SK-N-SH treated with all-trans-retinoic acid at 6 μM for 48 hours (cell line): ENCODE data around the gene KRTAP5-6.

Source experiments
- ATAC-seq: fragments of 200-7000 bp; cut with Tn5 transposase; 3 replicates; pipeline ENCODE4 v1.9.1; 2020; ENCODE audit warnings: mild to moderate bottlenecking, moderate library complexity
- ARNTL ChIP-seq: fragments of 450-650 bp; formaldehyde crosslinking; IDR thresholded peaks from 2 replicates; pipeline ENCODE4 v1.5.0; 2020; ENCODE audit warnings: low read depth, mild to moderate bottlenecking, moderate library complexity, borderline replicate concordance
- BACH2 ChIP-seq: fragments of 250-450 bp; sonication (Bioruptor Pico); IDR thresholded peaks from 2 replicates; pipeline ENCODE4 v1.9.0; 2021; ENCODE audit warnings: mild to moderate bottlenecking, borderline replicate concordance
- CSDC2 ChIP-seq: fragments of 250-450 bp; sonication (Bioruptor Pico); IDR thresholded peaks from 2 replicates; pipeline ENCODE4 v1.5.0; 2020; ENCODE audit warnings: mild to moderate bottlenecking, moderate library complexity
- ESRRG ChIP-seq: fragments of 250-450 bp; sonication (Bioruptor Pico); IDR thresholded peaks from 2 replicates; pipeline ENCODE4 v1.6.1; 2021; ENCODE audit warnings: mild to moderate bottlenecking
- ISL1 ChIP-seq: fragments of 250-450 bp; sonication (Bioruptor Pico); IDR thresholded peaks from 2 replicates; pipeline ENCODE4 v2.1.2; 2022; ENCODE audit warnings: mild to moderate bottlenecking, moderate library complexity
- OSR1 ChIP-seq: fragments of 250-450 bp; sonication (Bioruptor Pico); IDR thresholded peaks from 2 replicates; pipeline ENCODE4 v1.8.0; 2022; ENCODE audit warnings: moderate library complexity, mild to moderate bottlenecking, inconsistent platforms
- PPARA ChIP-seq: fragments of 250-450 bp; sonication (Bioruptor Pico); IDR thresholded peaks from 2 replicates; pipeline ENCODE4 v1.5.0; 2020; ENCODE audit warnings: mild to moderate bottlenecking, borderline replicate concordance
- RARB ChIP-seq: fragments of 250-450 bp; sonication (Bioruptor Pico); IDR thresholded peaks from 2 replicates; pipeline ENCODE4 v1.8.0; 2021; ENCODE audit warnings: mild to moderate bottlenecking, moderate library complexity
- SNAI2 ChIP-seq: fragments of 250-450 bp; sonication (Bioruptor Pico); IDR thresholded peaks from 2 replicates; pipeline ENCODE4 v1.5.0; 2020; ENCODE audit warnings: mild to moderate bottlenecking, moderate library complexity
- TSHZ2 ChIP-seq: fragments of 250-450 bp; sonication (Bioruptor Pico); IDR thresholded peaks from 2 replicates; pipeline ENCODE4 v1.5.0; 2020; ENCODE audit warnings: mild to moderate bottlenecking, moderate library complexity
- ZC3H10 ChIP-seq: fragments of 250-450 bp; sonication (Bioruptor Pico); IDR thresholded peaks from 2 replicates; pipeline ENCODE4 v1.5.1; 2021; ENCODE audit warnings: mild to moderate bottlenecking, moderate library complexity
- ZFP3 ChIP-seq: fragments of 250-450 bp; sonication (Bioruptor Pico); IDR thresholded peaks from 2 replicates; pipeline ENCODE4 v1.5.0; 2020; ENCODE audit warnings: mild to moderate bottlenecking, moderate library complexity
- ZFP30 ChIP-seq: fragments of 450-650 bp; formaldehyde crosslinking; IDR thresholded peaks from 2 replicates; pipeline ENCODE4 v1.5.0; 2022; ENCODE audit warnings: mild to moderate bottlenecking, moderate library complexity
- ZNF8 ChIP-seq: fragments of 450-650 bp; formaldehyde crosslinking; IDR thresholded peaks from 2 replicates; pipeline ENCODE4 v1.5.0; 2020; ENCODE audit warnings: mild to moderate bottlenecking, moderate library complexity
- TF ChIP-seq, protein P1 (sequence below): fragments of 250-450 bp; sonication (Bioruptor Pico); IDR thresholded peaks from 2 replicates; pipeline ENCODE4 v1.8.0; 2020; ENCODE audit warnings: mild to moderate bottlenecking, moderate library complexity, borderline replicate concordance
- TF ChIP-seq, protein P2 (sequence below): fragments of 250-450 bp; sonication (Bioruptor Pico); IDR thresholded peaks from 2 replicates; pipeline ENCODE4 v1.5.1; 2020; ENCODE audit warnings: low read depth, mild to moderate bottlenecking, moderate library complexity
- TF ChIP-seq, protein P3 (sequence below): fragments of 250-450 bp; sonication (Bioruptor Pico); IDR thresholded peaks from 2 replicates; pipeline ENCODE4 v1.5.1; 2021; ENCODE audit warnings: mild to moderate bottlenecking, moderate library complexity
- TF ChIP-seq, protein P4 (sequence below): fragments of 250-450 bp; sonication (Bioruptor Pico); IDR thresholded peaks from 2 replicates; pipeline ENCODE4 v1.8.0; 2021; ENCODE audit warnings: low read depth, mild to moderate bottlenecking, moderate library complexity, borderline replicate concordance

KRTAP5-6 gene

GRCh38 chr11:1706634-1707400 lies 9.8 kb downstream of the KRTAP5-6 start:
- no peak for ATAC-seq
- TF ChIP-seq, protein P1, sequence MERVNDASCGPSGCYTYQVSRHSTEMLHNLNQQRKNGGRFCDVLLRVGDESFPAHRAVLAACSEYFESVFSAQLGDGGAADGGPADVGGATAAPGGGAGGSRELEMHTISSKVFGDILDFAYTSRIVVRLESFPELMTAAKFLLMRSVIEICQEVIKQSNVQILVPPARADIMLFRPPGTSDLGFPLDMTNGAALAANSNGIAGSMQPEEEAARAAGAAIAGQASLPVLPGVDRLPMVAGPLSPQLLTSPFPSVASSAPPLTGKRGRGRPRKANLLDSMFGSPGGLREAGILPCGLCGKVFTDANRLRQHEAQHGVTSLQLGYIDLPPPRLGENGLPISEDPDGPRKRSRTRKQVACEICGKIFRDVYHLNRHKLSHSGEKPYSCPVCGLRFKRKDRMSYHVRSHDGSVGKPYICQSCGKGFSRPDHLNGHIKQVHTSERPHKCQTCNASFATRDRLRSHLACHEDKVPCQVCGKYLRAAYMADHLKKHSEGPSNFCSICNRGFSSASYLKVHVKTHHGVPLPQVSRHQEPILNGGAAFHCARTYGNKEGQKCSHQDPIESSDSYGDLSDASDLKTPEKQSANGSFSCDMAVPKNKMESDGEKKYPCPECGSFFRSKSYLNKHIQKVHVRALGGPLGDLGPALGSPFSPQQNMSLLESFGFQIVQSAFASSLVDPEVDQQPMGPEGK (CRISPR knock-in tag), result no peak
- TF ChIP-seq ESRRG (CRISPR knock-in tag) (no peak), ZC3H10 (no peak), TSHZ2 (no peak), ARNTL (CRISPR knock-in tag) (no peak), SNAI2 (no peak), ISL1 (CRISPR knock-in tag) (no peak), OSR1 (CRISPR knock-in tag) (no peak), PPARA (CRISPR knock-in tag) (no peak), BACH2 (CRISPR knock-in tag) (no peak), ZNF8 (no peak), CSDC2 (CRISPR knock-in tag) (no peak)
- TF ChIP-seq, protein P2, sequence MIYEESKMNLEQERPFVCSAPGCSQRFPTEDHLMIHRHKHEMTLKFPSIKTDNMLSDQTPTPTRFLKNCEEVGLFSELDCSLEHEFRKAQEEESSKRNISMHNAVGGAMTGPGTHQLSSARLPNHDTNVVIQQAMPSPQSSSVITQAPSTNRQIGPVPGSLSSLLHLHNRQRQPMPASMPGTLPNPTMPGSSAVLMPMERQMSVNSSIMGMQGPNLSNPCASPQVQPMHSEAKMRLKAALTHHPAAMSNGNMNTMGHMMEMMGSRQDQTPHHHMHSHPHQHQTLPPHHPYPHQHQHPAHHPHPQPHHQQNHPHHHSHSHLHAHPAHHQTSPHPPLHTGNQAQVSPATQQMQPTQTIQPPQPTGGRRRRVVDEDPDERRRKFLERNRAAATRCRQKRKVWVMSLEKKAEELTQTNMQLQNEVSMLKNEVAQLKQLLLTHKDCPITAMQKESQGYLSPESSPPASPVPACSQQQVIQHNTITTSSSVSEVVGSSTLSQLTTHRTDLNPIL (CRISPR knock-in tag), result no peak
- TF ChIP-seq, all 23 proteins: peak for 0

GRCh38 chr11:1707751-1708150 lies 10.8 kb downstream of the KRTAP5-6 start:
- TF ChIP-seq, protein P3, sequence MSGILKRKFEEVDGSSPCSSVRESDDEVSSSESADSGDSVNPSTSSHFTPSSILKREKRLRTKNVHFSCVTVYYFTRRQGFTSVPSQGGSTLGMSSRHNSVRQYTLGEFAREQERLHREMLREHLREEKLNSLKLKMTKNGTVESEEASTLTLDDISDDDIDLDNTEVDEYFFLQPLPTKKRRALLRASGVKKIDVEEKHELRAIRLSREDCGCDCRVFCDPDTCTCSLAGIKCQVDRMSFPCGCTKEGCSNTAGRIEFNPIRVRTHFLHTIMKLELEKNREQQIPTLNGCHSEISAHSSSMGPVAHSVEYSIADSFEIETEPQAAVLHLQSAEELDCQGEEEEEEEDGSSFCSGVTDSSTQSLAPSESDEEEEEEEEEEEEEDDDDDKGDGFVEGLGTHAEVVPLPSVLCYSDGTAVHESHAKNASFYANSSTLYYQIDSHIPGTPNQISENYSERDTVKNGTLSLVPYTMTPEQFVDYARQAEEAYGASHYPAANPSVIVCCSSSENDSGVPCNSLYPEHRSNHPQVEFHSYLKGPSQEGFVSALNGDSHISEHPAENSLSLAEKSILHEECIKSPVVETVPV (CRISPR knock-in tag), result no peak
- TF ChIP-seq ZNF8 (no peak), RARB (CRISPR knock-in tag) (no peak), SNAI2 (no peak), ARNTL (CRISPR knock-in tag) (no peak), TSHZ2 (no peak), BACH2 (CRISPR knock-in tag) (no peak), ZC3H10 (no peak), ZFP30 (no peak), OSR1 (CRISPR knock-in tag) (no peak), ZFP3 (no peak), ESRRG (CRISPR knock-in tag) (no peak)
- TF ChIP-seq, protein P1 (CRISPR knock-in tag), result no peak
- TF ChIP-seq, protein P4, sequence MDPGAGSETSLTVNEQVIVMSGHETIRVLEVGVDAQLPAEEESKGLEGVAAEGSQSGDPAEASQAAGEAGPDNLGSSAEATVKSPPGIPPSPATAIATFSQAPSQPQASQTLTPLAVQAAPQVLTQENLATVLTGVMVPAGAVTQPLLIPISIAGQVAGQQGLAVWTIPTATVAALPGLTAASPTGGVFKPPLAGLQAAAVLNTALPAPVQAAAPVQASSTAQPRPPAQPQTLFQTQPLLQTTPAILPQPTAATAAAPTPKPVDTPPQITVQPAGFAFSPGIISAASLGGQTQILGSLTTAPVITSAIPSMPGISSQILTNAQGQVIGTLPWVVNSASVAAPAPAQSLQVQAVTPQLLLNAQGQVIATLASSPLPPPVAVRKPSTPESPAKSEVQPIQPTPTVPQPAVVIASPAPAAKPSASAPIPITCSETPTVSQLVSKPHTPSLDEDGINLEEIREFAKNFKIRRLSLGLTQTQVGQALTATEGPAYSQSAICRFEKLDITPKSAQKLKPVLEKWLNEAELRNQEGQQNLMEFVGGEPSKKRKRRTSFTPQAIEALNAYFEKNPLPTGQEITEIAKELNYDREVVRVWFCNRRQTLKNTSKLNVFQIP, result no peak
- no peak for ATAC-seq
